ENCODE results near the gene ATP8B3.

The ATP8B3 gene

GRCh38 chr19:1770866-1771576 is 41.1 kb downstream of the ATP8B3 start:
- Histone ChIP-seq H3K4me3 (ENCODE audit: low read depth, low read length) (no peak overlapping the region), H3K27ac (ENCODE audit: extremely low read depth, low read depth, low read length) (no peak overlapping the region), H3K36me3 (ENCODE audit: control insufficient read depth in 2 of 2, insufficient read depth in 1 of 2, low read length in 2 of 2) (no peaks in the 10 kb centered on the region), H3K4me1 (ENCODE audit: control insufficient read depth, insufficient read depth, low read length) (no peaks in the 10 kb centered on the region; the same call in 1 of the 2 replicates), H3K9me3 (ENCODE audit: control insufficient read depth, insufficient read depth, low read depth, low read length) (no peaks in the 10 kb centered on the region)
- ChIA-PET CTCF (interaction anchor here (0.6 to 4.9 kb wide), 11 partner anchors 11 to 100 kb away, joined by 3 to 35 read pairs (median 5); no protein-coding TSS in a partner anchor), POLR2A (interaction anchor here (0.5 kb wide), 1 partner anchor 30 kb away, joined by 4 read pairs; no protein-coding TSS in a partner anchor)
- TF ChIP-seq YY1 (tag by site-specific recombination; IDR thresholded peaks at IDR 0.05) (no peak), ZNF701 (tag by site-specific recombination; IDR thresholded peaks at IDR 0.05) (no peak), SP7 (tag by site-specific recombination; IDR thresholded peaks at IDR 0.05) (0 out of 2 replicates have a peak, but pooled peaks have one; percentile 19), ZNF768 (tag by site-specific recombination; IDR thresholded peaks at IDR 0.05) (no peak), KLF17 (tag by site-specific recombination; IDR thresholded peaks at IDR 0.05) (no peak), ZNF654 (tag by site-specific recombination; IDR thresholded peaks at IDR 0.05; ENCODE audit: low read depth) (no peak), ZBTB11 (tag by site-specific recombination; conservative IDR thresholded peaks at IDR 0.05; ENCODE audit: low read depth) (no peak), SP3 (tag by site-specific recombination; IDR thresholded peaks at IDR 0.05) (no peak), ZNF76 (tag by site-specific recombination; IDR thresholded peaks at IDR 0.05; ENCODE audit: borderline replicate concordance, low read depth) (no peak), ZNF707 (tag by site-specific recombination; IDR thresholded peaks at IDR 0.05) (no peak), ZNF777 (tag by site-specific recombination; IDR thresholded peaks at IDR 0.05; ENCODE audit: borderline replicate concordance) (no peak), ZNF664 (tag by site-specific recombination; IDR thresholded peaks at IDR 0.05) (no peak), MYNN (tag by site-specific recombination; IDR thresholded peaks at IDR 0.05; ENCODE audit: borderline replicate concordance) (no peak), ZNF529 (tag by site-specific recombination; IDR thresholded peaks at IDR 0.05; ENCODE audit: insufficient replicate concordance) (no peak), ZNF626 (tag by site-specific recombination; IDR thresholded peaks at IDR 0.05) (no peak), ZNF280D (tag by site-specific recombination; IDR thresholded peaks at IDR 0.05) (peak; percentile 98), ZNF645 (tag by site-specific recombination; IDR thresholded peaks at IDR 0.05) (no peak), ZNF112 (tag by site-specific recombination; IDR thresholded peaks at IDR 0.05) (no peak), ZNF629 (tag by site-specific recombination; IDR thresholded peaks at IDR 0.05) (no peak), ZNF175 (tag by site-specific recombination; IDR thresholded peaks at IDR 0.05) (no peak), ZNF624 (tag by site-specific recombination; IDR thresholded peaks at IDR 0.05) (peak; percentile 100), ZNF549 (tag by site-specific recombination; IDR thresholded peaks at IDR 0.05) (no peak), ZNF133 (tag by site-specific recombination; IDR thresholded peaks at IDR 0.05) (peak; percentile 61), ZNF416 (tag by site-specific recombination; IDR thresholded peaks at IDR 0.05) (no peak), REPIN1 (tag by site-specific recombination; IDR thresholded peaks at IDR 0.05; ENCODE audit: low read depth) (no peak), FEZF1 (tag by site-specific recombination; IDR thresholded peaks at IDR 0.05) (no peak), ZNF248 (tag by site-specific recombination; IDR thresholded peaks at IDR 0.05) (no peak), ZNF837 (tag by site-specific recombination; IDR thresholded peaks at IDR 0.05) (no peak), KLF8 (tag by site-specific recombination; IDR thresholded peaks at IDR 0.05) (peak; percentile 51)

All from HEK293 (cell line).